Esophagus (tissue), 2 donors: Measurements from ENCODE around the gene TMEM150C. TPM values are rescaled to one million over a fixed set of nuclear protein-coding genes. Genes with fewer than 3 reads are reported as not detected.
"Not testable (repeated sequence)": the region's sequence is repeated elsewhere in the genome, so short reads cannot be mapped to it uniquely, and the experiment has no call there.

ENCODE experiments used
- H3K27ac ChIP-seq, 2 donors: one replicate each; pipeline ENCODE4 v1.5.1; 2013; ENCODE audit warnings: low read depth in 2 of 2, mild to moderate bottlenecking in 2 of 2, inconsistent platforms in 1 of 2, low read length in 1 of 2, moderate library complexity in 1 of 2
- H3K27me3 ChIP-seq, 2 donors: one replicate each; pipeline ENCODE4 v1.6.1; 2013; ENCODE audit warnings: low read length in 2 of 2, control low read depth in 1 of 2, mild to moderate bottlenecking in 1 of 2; ENCODE audit not compliant: insufficient read depth in 2 of 2, control insufficient read depth in 1 of 2
- H3K36me3 ChIP-seq, 2 donors: one replicate each; pipeline ENCODE4 v1.6.1; 2013; ENCODE audit warnings: low read length in 1 of 2; ENCODE audit not compliant: control insufficient read depth in 2 of 2, insufficient read depth in 2 of 2
- H3K4me1 ChIP-seq, 2 donors: one replicate each; pipeline ENCODE4 v1.6.1; 2013; ENCODE audit warnings: low read length in 1 of 2; ENCODE audit not compliant: control insufficient read depth in 2 of 2, insufficient read depth in 2 of 2
- H3K4me3 ChIP-seq, 2 donors: one replicate each; pipeline ENCODE4 v1.5.1; 2013; ENCODE audit warnings: low read length in 2 of 2, mild to moderate bottlenecking in 2 of 2, low read depth in 1 of 2, moderate library complexity in 1 of 2
- H3K9me3 ChIP-seq, 2 donors: one replicate each; pipeline ENCODE4 v1.6.1; 2013; ENCODE audit warnings: mild to moderate bottlenecking in 2 of 2, low read depth in 1 of 2, low read length in 1 of 2, moderate library complexity in 1 of 2; ENCODE audit not compliant: control insufficient read depth in 2 of 2, insufficient read depth in 1 of 2
- WGBS, 2 donors: extraction: QIAGEN DNeasy Blood & Tissue Kit; methylation state at CpG; one replicate each; pipeline ENCODE4 v1.1.7; 2013; 5-methylcytosine and 5-hydroxymethylcytosine counted together
- polyA plus RNA-seq, 2 donors: library from polyadenylated mRNA; stranded (reverse); fragments of 200-250 nt; gene quantifications; one replicate each; pipeline ENCODE4 v1.2.3, GENCODE V29; 2013
- donor health status: healthy with polysubstance abuse.
- donor health status: Bipolar disorder and iron deficiency.

The TMEM150C gene
- polyA plus RNA-seq, 2 donors = 1.2 to 4.0 TPM

DNA sequence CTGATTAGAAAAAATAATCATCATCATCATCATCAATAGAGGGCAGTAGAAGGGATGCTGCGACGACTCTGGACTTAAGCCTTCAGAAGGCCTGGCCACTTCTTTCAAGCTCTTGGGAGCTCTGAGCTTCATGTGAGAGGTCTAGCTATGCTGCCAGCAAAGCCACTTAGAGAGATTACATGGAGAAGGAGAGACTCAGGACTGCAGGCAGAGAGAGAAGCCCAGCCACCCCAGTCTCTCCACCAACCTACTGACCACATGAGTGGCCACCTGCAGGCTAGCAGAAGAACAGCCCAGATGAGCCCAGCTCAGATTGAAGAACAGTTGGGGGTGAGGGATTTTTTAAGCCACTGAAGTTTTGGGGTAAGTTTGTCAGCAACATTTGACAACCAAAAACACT is 17.1 kb upstream of the TMEM150C start:
- no peaks in the 10 kb centered on the region for H3K27me3 ChIP-seq
- H3K4me1 ChIP-seq = no peaks in the 10 kb centered on the region
- no peak overlapping the region for H3K27ac ChIP-seq
- no peaks in the 10 kb centered on the region for H3K9me3 ChIP-seq
- 88% methylated on average over 2 of the region's 2 CpGs for WGBS, 2 donors
- H3K4me3 ChIP-seq = no peak overlapping the region
- no peaks in the 10 kb centered on the region for H3K36me3 ChIP-seq

DNA sequence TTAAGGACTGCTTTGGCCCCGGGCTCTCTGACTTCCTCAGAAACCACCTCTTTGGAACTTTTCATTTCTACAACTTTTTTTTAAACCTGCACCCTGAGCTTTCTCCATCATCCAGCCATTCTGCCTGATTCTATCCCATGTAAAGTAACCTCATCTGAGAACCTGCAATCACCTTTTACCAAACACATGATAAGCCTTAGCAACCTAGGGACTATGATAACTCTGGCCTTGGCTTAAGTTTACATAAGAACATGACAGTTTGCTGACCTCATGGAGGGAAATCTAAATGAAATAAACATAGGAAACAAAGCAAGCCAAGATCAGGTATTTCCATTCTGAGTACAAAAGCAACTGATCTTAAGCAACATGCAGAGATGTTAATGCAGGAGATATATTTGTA is 15.7 kb upstream of the TMEM150C start:
- no peaks in the 10 kb centered on the region for H3K9me3 ChIP-seq
- H3K36me3 ChIP-seq = no peaks in the 10 kb centered on the region
- WGBS, 2 donors = 72 to 78% methylated on average over 1 of the region's 1 CpG
- H3K4me1 ChIP-seq = no peaks in the 10 kb centered on the region
- H3K4me3 ChIP-seq = no peak overlapping the region
- no peaks in the 10 kb centered on the region for H3K27me3 ChIP-seq
- H3K27ac ChIP-seq = no peak overlapping the region

DNA sequence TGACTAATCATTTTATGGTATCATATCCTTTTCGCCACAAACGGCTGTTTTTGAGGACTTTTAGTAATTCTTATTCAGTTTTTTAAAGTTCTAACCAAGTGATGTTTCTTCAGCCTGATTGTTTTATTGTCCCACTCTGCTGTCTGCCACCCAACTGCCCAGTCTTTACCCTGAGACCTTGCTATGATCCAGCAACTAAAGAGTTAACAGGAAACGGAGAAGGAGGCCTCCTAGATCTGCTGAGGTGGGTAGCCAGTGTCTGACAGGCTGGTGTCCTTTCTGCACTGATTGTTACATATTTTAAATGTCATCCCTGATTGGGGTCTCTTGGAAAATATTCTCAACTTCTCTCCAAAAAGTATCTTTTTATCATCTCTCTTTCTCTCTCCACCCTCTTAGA is 7.9 kb upstream of the TMEM150C start:
- Histone ChIP-seq H3K4me3 (no peak overlapping the region), H3K9me3 (no peaks in the 10 kb centered on the region), H3K27me3 (no peaks in the 10 kb centered on the region), H3K27ac (no peak overlapping the region), H3K4me1 (no peaks in the 10 kb centered on the region), H3K36me3 (no peaks in the 10 kb centered on the region)
- 59 to 65% methylated on average over 3 of the region's 3 CpGs for WGBS, 2 donors

DNA sequence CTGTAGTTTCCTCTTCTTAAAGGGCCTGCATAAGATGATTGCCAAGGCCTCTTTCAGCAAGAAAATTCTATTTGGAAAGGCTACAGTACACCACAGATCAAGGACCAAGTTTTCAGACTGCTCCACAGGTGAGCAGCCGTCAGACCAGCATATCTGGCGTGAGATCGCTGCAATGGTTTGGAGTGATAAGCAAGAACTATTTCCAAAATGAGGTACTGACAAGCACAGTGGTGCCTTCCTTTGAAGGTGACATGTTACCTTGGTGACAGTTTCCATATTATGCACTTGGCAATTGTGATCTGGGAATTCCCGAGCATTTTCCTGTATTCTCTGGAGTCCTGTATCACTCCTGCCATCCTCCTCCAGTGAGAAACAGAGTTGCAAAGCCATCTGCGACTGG is 7.3 kb upstream of the TMEM150C start:
- H3K36me3 ChIP-seq = no peaks in the 10 kb centered on the region
- no peak overlapping the region for H3K4me3 ChIP-seq
- H3K9me3 ChIP-seq = no peaks in the 10 kb centered on the region
- no peak overlapping the region for H3K27ac ChIP-seq
- 82 to 87% methylated on average over 5 of the region's 5 CpGs for WGBS, 2 donors
- no peaks in the 10 kb centered on the region for H3K27me3 ChIP-seq
- H3K4me1 ChIP-seq = no peaks in the 10 kb centered on the region

DNA sequence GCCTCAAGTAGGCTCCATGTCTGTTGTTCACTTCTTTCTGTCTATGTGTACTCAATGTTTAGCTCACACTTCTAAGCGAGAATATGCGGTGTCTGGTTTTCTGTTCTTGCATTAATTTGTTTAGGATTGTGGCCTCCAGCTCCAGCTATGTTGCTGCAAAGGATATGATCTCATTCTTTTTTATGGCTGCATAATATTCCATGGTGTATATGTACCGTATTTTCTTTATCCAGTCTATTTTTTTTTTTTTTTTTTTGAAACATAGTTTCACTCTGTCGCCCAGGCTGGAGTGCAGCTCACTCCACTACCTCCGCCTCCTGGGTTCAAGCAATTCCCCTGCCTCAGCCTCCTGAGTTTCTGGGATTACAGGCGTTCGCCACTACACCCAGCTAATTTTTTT is 5.7 kb upstream of the TMEM150C start:
- Histone ChIP-seq H3K27me3 (no peaks in the 10 kb centered on the region), H3K9me3 (no peaks in the 10 kb centered on the region), H3K4me1 (no peaks in the 10 kb centered on the region), H3K4me3 (no peak overlapping the region), H3K36me3 (no peaks in the 10 kb centered on the region), H3K27ac (no peak overlapping the region)
- WGBS, 2 donors = 96 to 97% methylated on average over 7 of the region's 7 CpGs

DNA sequence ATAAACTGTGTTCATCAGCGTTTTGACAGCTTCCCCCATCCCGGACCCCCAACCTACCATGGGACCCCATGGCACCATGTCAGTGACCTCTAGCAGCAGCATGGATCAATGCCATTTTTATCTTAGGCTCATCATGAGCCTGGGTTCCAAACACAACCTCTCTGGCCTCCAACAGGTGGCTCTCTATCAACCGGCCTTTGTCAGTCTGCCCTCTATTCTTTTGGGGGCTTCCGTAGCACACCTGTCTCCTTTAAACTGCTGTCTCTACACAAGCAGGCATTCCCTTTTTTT is 721 bp upstream of the TMEM150C start:
- Histone ChIP-seq H3K9me3 (no peaks in the 10 kb centered on the region), H3K27me3 (no peaks in the 10 kb centered on the region), H3K4me3 (peak overlapping the region in 1 of 2 donors; percentile 88), H3K4me1 (peaks cover 0 to 7% of the 10 kb centered on the region in 2 donors), H3K36me3 (no peaks in the 10 kb centered on the region), H3K27ac (no peak overlapping the region)
- 52 to 64% methylated on average over 4 of the region's 4 CpGs for WGBS, 2 donors

DNA sequence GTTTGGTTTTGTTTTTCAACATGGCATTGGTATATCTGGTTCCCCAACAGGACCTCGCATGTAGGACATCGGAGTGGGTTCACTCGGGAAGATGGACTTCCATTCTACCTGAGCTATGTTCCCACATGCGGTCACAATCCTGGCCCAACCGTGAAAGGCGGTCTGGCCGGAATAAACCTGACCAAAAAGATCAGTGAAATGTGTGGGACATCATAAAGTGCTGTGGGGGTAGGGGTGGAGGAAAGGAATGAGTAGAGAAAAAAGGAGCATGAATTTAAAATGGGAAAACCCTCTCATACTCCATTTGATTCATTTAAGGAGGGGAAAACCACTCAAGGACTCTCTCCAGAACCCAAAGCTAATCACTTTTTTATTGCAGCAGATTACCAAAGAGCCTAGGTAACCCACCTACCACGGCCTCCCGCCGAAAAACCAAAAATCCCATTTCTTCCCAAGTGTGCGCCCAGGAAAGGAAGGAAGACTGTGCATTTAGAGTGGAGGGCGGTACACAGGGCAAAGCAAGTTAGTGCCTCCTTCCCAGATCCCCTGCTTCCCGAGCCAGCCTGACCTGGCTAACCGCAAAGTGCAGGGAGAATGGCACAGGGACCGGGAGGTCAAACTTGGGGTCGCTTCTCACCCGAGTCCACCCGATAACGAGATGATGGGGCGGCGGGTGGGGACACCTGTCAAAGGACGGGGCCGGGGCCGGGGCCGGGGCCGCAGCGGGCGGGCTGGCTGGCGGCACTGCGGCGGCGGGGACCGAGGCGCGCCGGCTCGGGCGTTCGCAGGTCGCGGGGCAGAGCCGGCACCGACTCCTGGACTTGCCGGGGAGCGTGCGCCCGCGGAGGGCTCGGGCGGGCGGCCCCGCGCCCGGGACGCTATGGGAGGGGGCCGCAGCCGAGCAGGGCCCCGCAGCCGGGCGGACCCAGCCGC is 669 bp downstream of the TMEM150C start:
- Histone ChIP-seq H3K27me3 (no peaks in the 10 kb centered on the region), H3K9me3 (no peaks in the 10 kb centered on the region), H3K4me1 (peaks cover 0 to 7% of the 10 kb centered on the region in 2 donors), H3K27ac (no peak overlapping the region), H3K4me3 (peak overlapping the region; percentile 61 to 88), H3K36me3 (no peaks in the 10 kb centered on the region)
- 15 to 16% methylated on average over 49 to 61 of the region's 61 CpGs for WGBS, 2 donors

DNA sequence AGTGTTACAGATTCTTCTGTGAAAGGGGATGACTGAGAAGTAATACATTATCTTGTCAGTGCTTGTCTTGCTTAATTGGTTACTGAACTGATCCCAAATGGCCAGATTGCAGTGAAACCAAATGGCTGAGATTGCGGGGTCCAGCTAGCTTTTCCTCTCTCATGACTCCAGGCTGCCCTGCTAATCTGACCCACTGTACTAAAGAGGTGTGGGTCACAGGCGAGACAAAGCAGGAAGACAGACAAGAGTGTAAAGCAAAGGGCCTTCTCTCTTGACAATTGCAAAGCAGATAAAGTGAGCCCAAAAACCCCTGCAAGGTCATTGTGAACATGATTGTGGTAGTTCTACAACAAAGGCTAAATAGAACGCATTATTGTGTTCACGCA is 2.1 kb downstream of the TMEM150C start:
- H3K27ac ChIP-seq = no peak overlapping the region
- H3K9me3 ChIP-seq = no peaks in the 10 kb centered on the region
- peaks cover 0 to 7% of the 10 kb centered on the region in 2 donors for H3K4me1 ChIP-seq
- WGBS, 2 donors = 90 to 94% methylated on average over 4 of the region's 4 CpGs
- no peaks in the 10 kb centered on the region for H3K36me3 ChIP-seq
- H3K27me3 ChIP-seq = no peaks in the 10 kb centered on the region
- H3K4me3 ChIP-seq = no peak overlapping the region

DNA sequence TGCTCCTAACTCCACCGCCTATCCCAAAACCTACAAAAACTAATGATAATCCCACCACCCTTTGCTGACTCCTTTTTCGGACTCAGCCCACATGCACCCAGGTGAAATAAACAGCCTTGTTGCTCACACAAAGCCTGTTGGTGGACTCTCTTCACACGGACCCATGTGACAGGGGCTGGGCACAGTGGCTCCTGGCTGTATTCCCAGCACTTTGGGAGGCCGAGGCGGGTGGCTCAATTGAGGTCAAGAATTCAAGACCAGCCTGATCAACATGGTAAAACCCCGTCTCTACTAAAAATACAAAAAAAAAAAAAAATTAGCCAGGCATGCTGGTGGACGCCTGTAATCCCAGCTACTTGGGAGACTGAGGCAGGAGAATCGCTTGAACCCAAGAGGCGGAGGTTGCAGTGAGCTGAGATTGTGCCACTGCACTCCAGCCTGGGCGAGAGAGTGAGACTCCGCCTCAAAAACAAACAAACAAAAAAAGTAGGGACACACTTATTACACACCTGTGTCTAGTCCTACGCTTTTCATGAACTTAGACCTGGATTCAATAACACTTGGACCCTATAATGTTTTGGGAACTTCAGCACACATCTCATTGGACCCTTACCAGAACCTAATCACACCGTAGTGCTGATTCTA is 2.6 kb downstream of the TMEM150C start:
- 80 to 87% methylated on average over 13 of the region's 13 CpGs for WGBS, 2 donors

DNA sequence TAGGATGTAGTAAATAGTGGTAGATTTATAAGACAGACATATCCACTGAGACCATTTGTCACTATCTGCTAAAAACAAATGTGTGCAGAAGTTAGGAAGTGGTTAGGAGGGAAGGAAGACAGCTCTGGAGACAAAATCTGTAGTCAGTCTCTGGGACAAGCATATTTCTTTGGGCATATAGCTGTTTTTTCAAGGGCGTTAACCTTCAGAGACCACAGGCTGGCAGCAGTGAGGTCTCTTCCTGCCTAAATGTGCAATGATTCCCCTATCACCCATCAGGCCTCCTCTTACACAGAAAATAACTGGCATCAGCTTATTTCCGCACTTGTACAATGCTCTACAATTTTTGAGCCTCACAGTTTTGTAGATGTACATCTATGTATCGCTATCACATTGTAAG is 6.5 kb downstream of the TMEM150C start:
- H3K27ac ChIP-seq = no peak overlapping the region
- H3K4me3 ChIP-seq = no peak overlapping the region
- H3K27me3 ChIP-seq = no peaks in the 10 kb centered on the region
- H3K4me1 ChIP-seq = no peaks in the 10 kb centered on the region
- H3K36me3 ChIP-seq = no peaks in the 10 kb centered on the region
- no peaks in the 10 kb centered on the region for H3K9me3 ChIP-seq
- WGBS, 2 donors = 76 to 79% methylated on average over 3 of the region's 3 CpGs

More for the DNA sequence above, 2.6 kb downstream of the TMEM150C start:
- not testable (repeated sequence) for H3K27ac ChIP-seq, H3K27me3 ChIP-seq, H3K4me1 ChIP-seq, H3K4me3 ChIP-seq, H3K9me3 ChIP-seq, H3K36me3 ChIP-seq
